GM12878 (cell line): ENCODE results near the gene ZNF17. TPM values are rescaled to one million over a fixed set of nuclear protein-coding genes. Genes with fewer than 3 reads are reported as not detected.
A peak's percentile ranks its signal among the peaks of the same experiment; 100 is the strongest.

Experiments used
- ATF2 ChIP-seq: IDR thresholded peaks from 2 replicates; pipeline ENCODE4 v1.6.1; 2012; ENCODE audit warnings: low read length, inconsistent platforms
- CREB1 ChIP-seq: IDR thresholded peaks from 2 replicates; pipeline ENCODE4 v1.6.1; 2012; ENCODE audit warnings: low read depth, mild to moderate bottlenecking, inconsistent platforms
- E2F4 ChIP-seq: IDR thresholded peaks from 2 replicates; pipeline ENCODE4 v1.6.1; 2012; ENCODE audit warnings: low read depth, low read length, improper control_type of control experiment
- EED ChIP-seq: sonication (generic); IDR thresholded peaks from 2 replicates; pipeline ENCODE4 v1.6.1; 2016; ENCODE audit warnings: antibody characterized with exemption, low read depth
- ELK1 ChIP-seq: IDR thresholded peaks from 2 replicates; pipeline ENCODE4 v1.6.1; 2012; ENCODE audit warnings: low read depth, low read length, improper control_type of control experiment
- HDAC6 ChIP-seq: fragments of 200-600 bp; sonication (generic); IDR thresholded peaks from one replicate; pipeline ENCODE4 v1.8.0; 2017; ENCODE audit warnings: antibody characterized with exemption; ENCODE audit not compliant: unreplicated experiment
- KAT2A ChIP-seq: conservative IDR thresholded peaks from 2 replicates; pipeline ENCODE4 v1.6.1; 2011; ENCODE audit warnings: low read depth, low read length; ENCODE audit not compliant: control insufficient read depth
- MEF2A ChIP-seq: IDR thresholded peaks from 2 replicates; pipeline ENCODE4 v1.6.1; 2011; ENCODE audit warnings: low read depth, mild to moderate bottlenecking, low read length, moderate library complexity; ENCODE audit not compliant: insufficient read depth
- MEF2B ChIP-seq: fragments of 450-650 bp; IDR thresholded peaks from 2 replicates; pipeline ENCODE4 v1.6.1; 2018; ENCODE audit warnings: mild to moderate bottlenecking, moderate library complexity; ENCODE audit not compliant: partially characterized antibody, poor library complexity, severe bottlenecking
- NFYA ChIP-seq: IDR thresholded peaks from 2 replicates; pipeline ENCODE4 v1.6.1; 2011; ENCODE audit warnings: low read depth, mild to moderate bottlenecking, low read length, improper control_type of control experiment, borderline replicate concordance
- NR2F1 ChIP-seq: fragments of 450-650 bp; conservative IDR thresholded peaks from 2 replicates; pipeline ENCODE4 v1.6.1; 2017; ENCODE audit warnings: mild to moderate bottlenecking
- POLR2AphosphoS2 ChIP-seq: IDR thresholded peaks from 2 replicates; pipeline ENCODE4 v1.6.1; 2011; ENCODE audit warnings: low read depth, mild to moderate bottlenecking, low read length, improper control_type of control experiment, moderate library complexity
- RAD21 ChIP-seq: IDR thresholded peaks from 2 replicates; pipeline ENCODE4 v1.6.1; 2011; ENCODE audit warnings: mild to moderate bottlenecking, low read depth, low read length, moderate library complexity; ENCODE audit not compliant: insufficient read depth
- RELA ChIP-seq: fragments of 450-650 bp; IDR thresholded peaks from 2 replicates; pipeline ENCODE4 v1.8.0; 2014; ENCODE audit warnings: borderline replicate concordance; ENCODE audit not compliant: partially characterized antibody
- SIX5 ChIP-seq: IDR thresholded peaks from 2 replicates; pipeline ENCODE4 v1.6.1; 2011; ENCODE audit warnings: mild to moderate bottlenecking, low read depth, low read length, moderate library complexity; ENCODE audit not compliant: severe bottlenecking
- SREBF1 ChIP-seq: IDR thresholded peaks from 2 replicates; pipeline ENCODE4 v1.6.1; 2012; ENCODE audit warnings: mild to moderate bottlenecking, low read length
- SRF ChIP-seq, 2 experiments: IDR thresholded peaks; 2 replicates each; pipeline ENCODE4 v1.6.1; 2011; ENCODE audit warnings: low read depth in 2 of 2, low read length in 2 of 2, mild to moderate bottlenecking in 1 of 2, moderate library complexity in 1 of 2
- SUZ12 ChIP-seq: fragments of 200-600 bp; sonication (generic); IDR thresholded peaks from one replicate; pipeline ENCODE4 v1.6.1; 2018; ENCODE audit warnings: antibody characterized with exemption, mild to moderate bottlenecking; ENCODE audit not compliant: unreplicated experiment
- TAF1 ChIP-seq: IDR thresholded peaks from 2 replicates; pipeline ENCODE4 v1.6.1; 2011; ENCODE audit warnings: mild to moderate bottlenecking, low read depth, low read length, borderline replicate concordance
- WRNIP1 ChIP-seq: IDR thresholded peaks from 2 replicates; pipeline ENCODE4 v1.6.1; 2011; ENCODE audit warnings: low read depth, low read length, improper control_type of control experiment, borderline replicate concordance
- ZNF592 ChIP-seq: fragments of 450-650 bp; IDR thresholded peaks from 2 replicates; pipeline ENCODE4 v1.6.1; 2017; ENCODE audit warnings: mild to moderate bottlenecking, moderate library complexity
- polyA plus RNA-seq, 11 experiments: library from polyadenylated mRNA; depleted of rRNA in 4 of 11; unstranded in 6 of 11; stranded (reverse) in 5 of 11; fragments of >200 nt; fragmentation: Nextera tagmentation in 4 of 11; fragmentation: Illumina TruSeq in 1 of 11; extraction: Ambion mirVana in 4 of 11; extraction: Trizol in 1 of 11; gene quantifications; 1 replicate in 1 of 11; 2 replicates in 10 of 11; pipeline versions ENCODE4 v1.2.1 to v1.2.3, GENCODE V29; 2011 to 2016; ENCODE audit warnings: inconsistent platforms in 2 of 11, missing spikeins in 2 of 11, low read depth in 1 of 11
- total RNA-seq, 4 experiments: library from RNA; depleted of rRNA in 3 of 4; stranded (reverse); fragments of >200 nt in 3 of 4; fragmentation: Illumina TruSeq in 1 of 4; extraction: Trizol in 1 of 4; gene quantifications; 2 replicates each; pipeline versions ENCODE4 v1.2.1 to v1.2.3, GENCODE V29; 2013 to 2021

The ZNF17 gene
- total and polyA plus RNA-seq, 10 of the 15 experiments (the other 5 are each of a cell fraction or from before 2014, with no cell fraction given), result 4.4 to 11.3 (median 7.8) TPM

- TF ChIP-seq KAT2A (no peak), TAF1 (no peak), RAD21 (peak; percentile 16; the same call in 1 of the 2 replicates), NR2F1 (no peak), WRNIP1 (no peak), ELK1 (peak; percentile 99), HDAC6 (no peak), E2F4 (no peak), MEF2A (no peak), ZNF592 (no peak), POLR2AphosphoS2 (no peak), EED (0 out of 2 replicates have a peak, but pooled peaks have one; percentile 24), NFYA (no peak), SIX5 (peak; percentile 87), MEF2B (no peak), SREBF1 (no peak; the same call in 1 of the 2 replicates), SRF (IDR thresholded peaks at IDR 0.05; ENCODE audit: low read depth in 2 of 2, low read length in 2 of 2) (no peak), ATF2 (peak; percentile 74; the same call in 1 of the 2 replicates), CREB1 (peak; percentile 99), SUZ12 (no peak), RELA (no peak)
Measured at GRCh38 chr19:57389730-57390598, 21.0 kb upstream of the ZNF17 start, which contains the start of gene ZNF548 (continued).
